IPS-20b (cell line): Measurements from ENCODE around the gene CFAP99.
"Not testable (repeated sequence)": the region's sequence is repeated elsewhere in the genome, so short reads cannot be mapped to it uniquely, and the experiment has no call there.

Source experiments
- H3K27ac ChIP-seq: one replicate; pipeline ENCODE4 v1.5.1; 2013; ENCODE audit warnings: low read length
- H3K27me3 ChIP-seq: 2 replicates; pipeline ENCODE4 v1.6.1; 2013; ENCODE audit warnings: mild to moderate bottlenecking, low read length, inconsistent platforms; ENCODE audit not compliant: insufficient read depth
- H3K36me3 ChIP-seq: 2 replicates; pipeline ENCODE4 v1.6.1; 2013; ENCODE audit warnings: low read depth, mild to moderate bottlenecking, inconsistent platforms, low read length, moderate library complexity; ENCODE audit not compliant: insufficient read depth
- H3K4me1 ChIP-seq: 2 replicates; pipeline ENCODE4 v1.6.1; 2013; ENCODE audit warnings: mild to moderate bottlenecking, control low read depth, inconsistent platforms, low read length, moderate library complexity; ENCODE audit not compliant: insufficient read depth
- H3K4me3 ChIP-seq: 2 replicates; pipeline ENCODE4 v1.5.1; 2013; ENCODE audit warnings: mild to moderate bottlenecking, low read length, inconsistent platforms
- H3K9ac ChIP-seq: 2 replicates; pipeline ENCODE4 v1.6.1; 2013; ENCODE audit warnings: low read depth, mild to moderate bottlenecking, inconsistent platforms, low read length, moderate library complexity
- H3K9me3 ChIP-seq: 2 replicates; pipeline ENCODE4 v1.6.1; 2013; ENCODE audit warnings: mild to moderate bottlenecking, low read depth, low read length, inconsistent platforms; ENCODE audit not compliant: insufficient read depth

CFAP99 gene

DNA sequence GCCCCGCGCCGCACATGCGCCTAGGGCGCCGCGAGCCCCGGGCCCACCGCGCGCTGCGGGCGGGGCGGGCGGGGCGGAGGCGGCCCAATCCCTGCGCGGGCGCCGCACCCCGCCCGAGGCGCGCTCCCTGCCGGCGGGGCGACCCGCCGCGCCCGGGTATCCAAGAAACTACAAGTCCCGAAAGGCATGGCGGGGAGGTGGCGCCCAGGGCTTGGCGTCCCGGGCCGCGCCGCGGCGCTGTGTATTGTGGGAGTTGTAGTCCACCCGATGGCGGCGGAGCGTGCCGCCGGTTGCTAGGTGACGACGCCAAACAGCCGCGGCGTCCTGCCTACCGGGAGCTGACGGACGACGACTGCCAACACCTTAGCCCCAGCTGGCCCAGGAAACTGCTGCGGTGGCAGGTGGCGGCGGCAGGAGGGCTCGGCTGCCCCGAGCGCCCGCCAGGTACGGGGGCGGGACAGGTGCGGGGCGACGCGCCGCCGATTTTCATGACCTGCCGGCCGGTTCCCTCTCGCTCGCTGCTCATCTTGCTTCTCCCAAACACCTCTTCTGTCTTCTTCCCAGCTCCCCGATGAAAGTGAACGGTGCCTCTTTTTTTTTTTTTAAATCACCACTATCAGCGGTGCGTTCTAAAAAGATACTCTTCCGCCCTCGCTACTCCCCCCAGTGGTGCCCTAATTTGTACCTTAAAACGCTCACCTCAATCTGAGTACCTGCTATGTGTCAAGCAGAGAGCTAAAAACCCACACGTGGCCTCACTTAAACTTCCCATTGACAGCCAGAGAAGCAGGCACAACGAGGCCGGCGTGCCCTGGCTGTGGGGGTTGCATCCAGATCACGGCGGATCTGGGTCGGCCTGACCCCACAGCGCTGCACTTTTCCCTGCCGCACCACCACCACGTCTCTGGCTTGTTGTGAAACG lies at the start of gene CFAP99:
Gene CFAP99, plus strand, starts transcription at position 306 of the 922 bp plus-strand sequence.
- no peaks in the 10 kb centered on the region for H3K36me3 ChIP-seq
- peaks cover 84% of the 10 kb centered on the region for H3K27me3 ChIP-seq
- H3K9ac ChIP-seq, result no peak within 1 kb of the TSS
- peaks cover 8% of the 10 kb centered on the region; the same call in 1 of the 2 replicates for H3K4me1 ChIP-seq
- peak within 1 kb of the TSS; percentile 60 for H3K4me3 ChIP-seq
- H3K9me3 ChIP-seq, result no peaks in the 10 kb centered on the region
- no peak within 1 kb of the TSS for H3K27ac ChIP-seq

DNA sequence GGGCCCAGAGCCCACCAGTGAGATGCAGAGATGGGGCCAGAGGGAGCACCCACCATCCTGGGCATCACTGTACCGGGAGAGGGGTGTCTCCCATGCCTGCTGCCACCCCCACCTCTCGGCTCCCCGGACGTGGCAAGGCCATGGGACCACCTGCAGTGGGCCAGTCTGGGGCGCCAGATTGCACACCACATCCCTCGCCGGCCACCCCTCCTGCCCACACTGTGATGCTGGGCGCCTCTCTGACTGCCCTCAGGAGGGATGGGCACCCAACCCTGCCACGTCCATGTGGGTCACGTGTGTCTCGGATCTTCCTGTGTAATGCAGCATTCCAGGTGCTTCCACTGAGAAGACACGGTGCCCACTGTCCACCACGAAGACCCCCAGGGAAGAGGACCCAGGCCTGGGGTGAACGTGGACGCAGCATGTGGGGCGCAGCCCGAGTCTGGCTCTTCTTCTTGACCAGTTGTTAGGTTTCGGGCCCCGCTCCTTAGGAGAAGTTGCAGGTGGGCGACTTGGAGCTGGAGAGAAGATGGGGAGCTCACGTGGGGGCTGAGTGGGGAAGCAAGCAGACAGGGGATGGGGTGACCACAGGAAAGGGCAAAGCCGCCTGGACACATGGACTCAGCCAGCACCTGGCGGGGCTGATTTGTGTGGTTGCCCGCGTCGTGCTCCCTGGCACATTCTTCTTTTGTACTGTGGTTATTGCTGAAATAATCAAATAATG lies 48.0 kb upstream of the CFAP99 start:
- Histone ChIP-seq H3K4me3 (no peak overlapping the region), H3K9ac (no peak overlapping the region), H3K27ac (no peak overlapping the region), H3K4me1 (no peaks in the 10 kb centered on the region), H3K27me3 (no peaks in the 10 kb centered on the region), H3K9me3 (no peaks in the 10 kb centered on the region), H3K36me3 (no peaks in the 10 kb centered on the region)

- Histone ChIP-seq H3K4me3 (no peak overlapping the region), H3K27me3 (no peaks in the 10 kb centered on the region), H3K4me1 (no peaks in the 10 kb centered on the region), H3K9me3 (no peaks in the 10 kb centered on the region), H3K36me3 (no peaks in the 10 kb centered on the region), H3K27ac (no peak overlapping the region), H3K9ac (no peak overlapping the region)
Observed at GRCh38 chr4:2371765-2372487, 46.8 kb upstream of the CFAP99 start.

DNA sequence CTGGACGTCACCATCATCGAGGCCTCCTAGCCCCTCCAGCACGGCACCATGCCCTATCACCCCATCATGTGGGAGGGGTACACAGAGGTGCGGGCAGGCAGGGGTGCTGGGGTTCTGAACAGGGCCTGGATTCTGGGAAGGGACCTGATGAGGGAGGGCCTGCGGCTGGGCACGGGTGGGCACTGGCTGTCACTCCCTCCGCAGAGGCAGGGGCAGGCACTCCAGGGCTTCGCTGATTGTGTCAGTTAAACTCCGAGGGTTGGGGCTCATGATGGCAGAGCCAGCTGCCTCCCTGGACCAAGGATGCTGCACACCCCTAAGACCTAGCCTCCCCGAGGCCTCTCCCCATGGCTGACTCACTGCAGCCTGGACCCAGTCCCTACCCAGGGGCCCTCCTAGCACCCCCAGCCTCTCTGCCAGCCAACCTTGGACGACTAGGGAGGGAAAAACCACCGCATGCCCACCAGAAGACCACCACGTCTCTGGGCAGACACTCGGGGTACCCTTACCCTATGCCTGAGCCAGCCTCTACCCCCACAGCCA lies 46.2 kb upstream of the CFAP99 start:
- no peaks in the 10 kb centered on the region for H3K9me3 ChIP-seq
- no peak overlapping the region for H3K27ac ChIP-seq
- H3K27me3 ChIP-seq, result no peaks in the 10 kb centered on the region
- H3K4me3 ChIP-seq, result no peak overlapping the region
- no peaks in the 10 kb centered on the region for H3K36me3 ChIP-seq
- no peaks in the 10 kb centered on the region for H3K4me1 ChIP-seq
- H3K9ac ChIP-seq, result no peak overlapping the region

- no peak overlapping the region for H3K9ac ChIP-seq
Observed at GRCh38 chr4:2373532-2373931, 45.2 kb upstream of the CFAP99 start.

DNA sequence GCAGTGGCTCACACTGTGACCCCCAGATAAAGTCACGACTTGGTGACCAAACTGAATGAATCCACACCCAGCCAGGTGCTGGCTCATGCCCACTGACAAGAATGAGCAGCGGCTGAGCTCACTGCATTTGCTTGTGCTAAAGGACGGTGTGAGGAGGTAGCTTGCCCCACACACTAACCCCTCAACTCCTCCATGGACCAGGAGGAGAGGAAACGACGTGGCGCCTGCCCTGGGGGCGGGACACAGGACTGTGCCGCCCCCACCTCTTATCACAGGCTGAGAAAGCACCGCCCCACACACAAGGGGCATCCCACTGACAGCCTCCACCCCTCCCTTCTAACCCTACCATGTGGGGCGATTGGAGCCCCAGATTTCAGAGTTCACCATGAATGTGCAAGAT lies 43.3 kb upstream of the CFAP99 start:
- Histone ChIP-seq H3K9ac (no peak overlapping the region), H3K4me3 (no peak overlapping the region), H3K36me3 (no peaks in the 10 kb centered on the region), H3K27me3 (no peaks in the 10 kb centered on the region), H3K27ac (no peak overlapping the region), H3K9me3 (no peaks in the 10 kb centered on the region), H3K4me1 (no peaks in the 10 kb centered on the region)

More at GRCh38 chr4:2373532-2373931, 45.2 kb upstream of the CFAP99 start:
- Histone ChIP-seq H3K27ac (no peak overlapping the region), H3K27me3 (no peaks in the 10 kb centered on the region), H3K4me3 (no peak overlapping the region), H3K4me1 (no peaks in the 10 kb centered on the region), H3K36me3 (no peaks in the 10 kb centered on the region), H3K9me3 (no peaks in the 10 kb centered on the region)

DNA sequence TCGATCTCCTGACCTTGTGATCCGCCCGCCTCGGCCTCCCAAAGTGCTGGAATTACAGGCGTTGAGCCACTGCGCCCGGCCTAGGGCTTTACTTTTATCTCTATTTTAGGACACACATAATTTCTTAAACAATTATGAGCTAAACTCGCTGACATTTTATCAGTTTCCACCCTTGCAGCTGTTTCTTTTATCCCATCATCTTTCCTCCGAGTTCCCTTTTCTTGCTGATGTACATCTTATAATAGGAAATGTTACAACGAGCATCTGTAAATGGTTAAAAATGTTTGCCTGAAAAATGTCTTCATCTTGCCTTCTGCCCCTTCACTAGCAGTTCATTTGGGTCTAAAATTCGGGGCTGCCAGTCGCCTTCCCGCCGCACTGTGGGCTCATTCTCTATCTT lies 41.5 kb upstream of the CFAP99 start:
- H3K4me1 ChIP-seq, result no peaks in the 10 kb centered on the region
- H3K27me3 ChIP-seq, result no peaks in the 10 kb centered on the region
- no peak overlapping the region for H3K4me3 ChIP-seq
- H3K36me3 ChIP-seq, result no peaks in the 10 kb centered on the region
- no peak overlapping the region for H3K9ac ChIP-seq
- no peaks in the 10 kb centered on the region for H3K9me3 ChIP-seq
- H3K27ac ChIP-seq, result no peak overlapping the region

DNA sequence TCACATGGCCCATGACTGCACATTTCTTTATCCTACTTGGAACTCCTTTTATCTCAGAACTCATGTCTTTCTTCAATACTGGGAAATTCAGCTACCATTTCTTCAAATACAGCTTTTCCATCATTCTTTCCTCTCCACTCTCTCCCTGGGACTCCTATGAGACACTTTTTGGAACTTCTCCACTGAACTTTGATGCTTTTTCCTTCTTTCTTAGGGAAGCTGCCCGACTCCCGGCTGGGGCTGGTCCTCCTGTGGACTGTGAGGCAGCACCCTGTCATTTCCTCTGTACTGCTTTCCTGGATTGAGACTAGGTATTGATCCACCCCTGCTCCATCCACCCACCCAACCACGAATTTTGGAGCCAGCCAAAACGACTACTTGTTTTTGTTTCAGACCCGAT lies 40.4 kb upstream of the CFAP99 start:
- Histone ChIP-seq H3K9ac (no peak overlapping the region), H3K9me3 (no peaks in the 10 kb centered on the region), H3K27me3 (no peaks in the 10 kb centered on the region), H3K27ac (no peak overlapping the region), H3K36me3 (no peaks in the 10 kb centered on the region), H3K4me1 (no peaks in the 10 kb centered on the region), H3K4me3 (no peak overlapping the region)

GRCh38 chr4:2378898-2379297 lies 39.9 kb upstream of the CFAP99 start:
- no peaks in the 10 kb centered on the region for H3K4me1 ChIP-seq
- no peaks in the 10 kb centered on the region for H3K9me3 ChIP-seq
- no peak overlapping the region for H3K4me3 ChIP-seq

GRCh38 chr4:2380589-2380988 lies 38.2 kb upstream of the CFAP99 start:
- not testable (repeated sequence) for H3K36me3 ChIP-seq, H3K27ac ChIP-seq, H3K9ac ChIP-seq, H3K9me3 ChIP-seq, H3K4me1 ChIP-seq, H3K4me3 ChIP-seq, H3K27me3 ChIP-seq

More at GRCh38 chr4:2378898-2379297, 39.9 kb upstream of the CFAP99 start:
- Histone ChIP-seq H3K9ac (no peak overlapping the region), H3K27me3 (no peaks in the 10 kb centered on the region), H3K27ac (no peak overlapping the region), H3K36me3 (no peaks in the 10 kb centered on the region)

DNA sequence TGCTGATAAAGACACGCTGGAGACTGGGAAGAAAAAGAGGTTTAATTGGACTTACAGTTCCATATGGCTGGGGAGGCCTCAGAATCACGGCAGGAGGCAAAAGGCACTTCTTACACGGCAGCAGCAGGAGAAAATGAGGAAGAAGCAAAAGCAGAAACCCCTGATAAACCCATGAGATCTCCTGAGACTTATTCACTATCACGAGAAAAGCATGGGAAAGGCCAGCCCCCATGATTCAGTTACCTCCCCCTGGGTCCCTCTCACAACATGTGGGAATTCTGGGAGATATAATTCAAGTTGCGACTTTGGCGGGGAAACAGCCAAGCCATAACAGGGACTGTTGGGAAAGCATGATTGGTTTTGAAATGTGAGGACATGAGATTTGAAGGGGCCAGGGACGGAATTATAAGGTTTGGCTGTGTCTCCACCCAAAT lies 36.0 kb upstream of the CFAP99 start:
- H3K4me3 ChIP-seq, H3K27ac ChIP-seq, H3K9ac ChIP-seq: not testable (repeated sequence)

More for the DNA sequence above, 36.0 kb upstream of the CFAP99 start:
- H3K4me1 ChIP-seq, H3K9me3 ChIP-seq, H3K27me3 ChIP-seq, H3K36me3 ChIP-seq: not testable (repeated sequence)
